ENCODE measurements around the gene CPXM1. TPM values are rescaled to one million over a fixed set of nuclear protein-coding genes. Genes with fewer than 3 reads are reported as not detected.

Gene CPXM1
- polyA plus RNA-seq, 1 donor (not counting 4 experiments of a cell fraction or from before 2014, with no cell fraction given), result not detected

GRCh38 chr20:2835331-2835796, 34.9 kb upstream of the CPXM1 start:
- no peak overlapping the region for H3K4me2 ChIP-seq (ENCODE audit: control insufficient read depth, extremely low read depth, insufficient read depth, low read depth, low read length)
- no peak overlapping the region for H3K4me3 ChIP-seq (ENCODE audit: control insufficient read depth in 2 of 3, extremely low read depth in 1 of 3, insufficient read depth in 2 of 3, low read depth in 1 of 3, low read length in 3 of 3)
- FAIRE-seq (no peak), DNase-seq (ENCODE audit: low read depth, low spot score) (no peak)
- no peak overlapping the region for H2AFZ ChIP-seq (ENCODE audit: control insufficient read depth, low read length)
- no peaks in the 10 kb centered on the region for H3K9me3 ChIP-seq (ENCODE audit: control insufficient read depth, low read depth, low read length)
- no peaks in the 10 kb centered on the region for H3K9me1 ChIP-seq (ENCODE audit: control insufficient read depth, extremely low read depth, insufficient read depth, low read length)
- no peak overlapping the region for H3K9ac ChIP-seq (ENCODE audit: control insufficient read depth, extremely low read depth, insufficient read depth, low read length)
- no peak overlapping the region for H3K27ac ChIP-seq (ENCODE audit: control insufficient read depth, insufficient read depth, low read length)
- no peaks in the 10 kb centered on the region for H3K79me2 ChIP-seq (ENCODE audit: control insufficient read depth, insufficient read depth, low read length)
- H3K27me3 ChIP-seq (ENCODE audit: control insufficient read depth, extremely low read depth, insufficient read depth, low read length), result no peaks in the 10 kb centered on the region
- no peaks in the 10 kb centered on the region for H3K36me3 ChIP-seq (ENCODE audit: control insufficient read depth in 2 of 2, extremely low read depth in 1 of 2, insufficient read depth in 2 of 2, low read length in 2 of 2)
- dilution Hi-C loops (cut with MboI; ENCODE audit: extremely low pct_ligation_motif_present, low sequenced_read_pairs), result no loop called here
- H4K20me1 ChIP-seq (ENCODE audit: control insufficient read depth, extremely low read depth, insufficient read depth, low read length), result no peaks in the 10 kb centered on the region
- TF ChIP-seq EZH2 (IDR thresholded peaks at IDR 0.05; ENCODE audit: low read length) (no peak), CTCF (optimal IDR thresholded peaks at IDR 0.05 in 1 of 3, IDR thresholded peaks at IDR 0.05 in 1 of 3, conservative IDR thresholded peaks at IDR 0.05 in 1 of 3; ENCODE audit: extremely low read depth in 1 of 3, insufficient read depth in 2 of 3, low read length in 3 of 3) (no peak)
- H3K4me1 ChIP-seq (ENCODE audit: control insufficient read depth, extremely low read depth, insufficient read depth, low read length), result peaks cover 6% of the 10 kb centered on the region

- no peak overlapping the region for H3K4me2 ChIP-seq (ENCODE audit: control insufficient read depth, extremely low read depth, insufficient read depth, low read depth, low read length)
- H3K9ac ChIP-seq (ENCODE audit: control insufficient read depth, extremely low read depth, insufficient read depth, low read length), result no peak overlapping the region
- H3K27me3 ChIP-seq (ENCODE audit: control insufficient read depth, extremely low read depth, insufficient read depth, low read length), result peaks cover 4% of the 10 kb centered on the region
- no peak for DNase-seq (ENCODE audit: low read depth, low spot score)
- H2AFZ ChIP-seq (ENCODE audit: control insufficient read depth, low read length), result no peak overlapping the region
- H3K27ac ChIP-seq (ENCODE audit: control insufficient read depth, insufficient read depth, low read length), result no peak overlapping the region
- no peaks in the 10 kb centered on the region for H3K36me3 ChIP-seq (ENCODE audit: control insufficient read depth in 2 of 2, extremely low read depth in 1 of 2, insufficient read depth in 2 of 2, low read length in 2 of 2)
- no peaks in the 10 kb centered on the region for H4K20me1 ChIP-seq (ENCODE audit: control insufficient read depth, extremely low read depth, insufficient read depth, low read length)
- no peak for FAIRE-seq
- no peak for TF ChIP-seq EZH2 (IDR thresholded peaks at IDR 0.05; ENCODE audit: low read length)
- TF ChIP-seq CTCF (optimal IDR thresholded peaks at IDR 0.05 in 1 of 3, IDR thresholded peaks at IDR 0.05 in 1 of 3, conservative IDR thresholded peaks at IDR 0.05 in 1 of 3; ENCODE audit: extremely low read depth in 1 of 3, insufficient read depth in 2 of 3, low read length in 3 of 3), result no peak
- H3K4me3 ChIP-seq (ENCODE audit: control insufficient read depth in 2 of 3, extremely low read depth in 1 of 3, insufficient read depth in 2 of 3, low read depth in 1 of 3, low read length in 3 of 3), result no peak overlapping the region
- dilution Hi-C loops (cut with MboI; ENCODE audit: extremely low pct_ligation_motif_present, low sequenced_read_pairs), result no loop called here
- H3K9me3 ChIP-seq (ENCODE audit: control insufficient read depth, low read depth, low read length), result no peaks in the 10 kb centered on the region
- no peaks in the 10 kb centered on the region for H3K79me2 ChIP-seq (ENCODE audit: control insufficient read depth, insufficient read depth, low read length)
- peaks cover 4% of the 10 kb centered on the region for H3K4me1 ChIP-seq (ENCODE audit: control insufficient read depth, extremely low read depth, insufficient read depth, low read length)
- no peaks in the 10 kb centered on the region for H3K9me1 ChIP-seq (ENCODE audit: control insufficient read depth, extremely low read depth, insufficient read depth, low read length)
Measured at GRCh38 chr20:2834401-2835110, 34.1 kb upstream of the CPXM1 start.

Measured in keratinocyte (primary cell).